A673 (cell line): Measurements from ENCODE around the gene VWF. TPM values are rescaled to one million over a fixed set of nuclear protein-coding genes. Genes with fewer than 3 reads are reported as not detected.

Experiments
- BruUV-seq: library from RNA; stranded (reverse); fragments of 400-500 nt; replicated peaks from 2 replicates; lab custom pipeline; 2021; lab: Mats Ljungman, UMichigan
- CTCF ChIA-PET: fragments of 300-600 bp; sonication (Branson Sonifier 250); formaldehyde crosslinking; loops from one replicate; lab custom pipeline; 2022; ENCODE audit warnings: antibody characterized with exemption; lab: Charles Lee
- POLR2A ChIA-PET: fragments of 300-600 bp; sonication (Branson Sonifier 250); formaldehyde crosslinking; loops from one replicate; lab custom pipeline; 2022; ENCODE audit warnings: antibody characterized with exemption; ENCODE audit not compliant: low non-redundant PET; lab: Charles Lee
- DNase-seq: peaks from one replicate; pipeline ENCODE4 v3.0.0-alpha.2; 2015; ENCODE audit warnings: low spot score
- H3K27ac ChIP-seq: fragments of 200-600 bp; sonication (generic); 2 replicates; pipeline ENCODE4 v1.5.1; 2016; ENCODE audit warnings: mixed run types, low read depth, mild to moderate bottlenecking, mixed read lengths, antibody characterized with exemption, low read length; ENCODE audit not compliant: poor library complexity, severe bottlenecking
- H3K27me3 ChIP-seq: fragments of 200-600 bp; sonication (generic); replicated peaks from 2 replicates; pipeline ENCODE4 v1.6.1; 2017; ENCODE audit warnings: mixed run types, low read depth, mild to moderate bottlenecking, mixed read lengths, antibody characterized with exemption, low read length; ENCODE audit not compliant: insufficient read depth, poor library complexity
- H3K36me3 ChIP-seq: fragments of 200-600 bp; sonication (generic); 2 replicates; pipeline ENCODE4 v1.6.1; 2016; ENCODE audit warnings: mixed run types, mild to moderate bottlenecking, mixed read lengths, antibody characterized with exemption, low read length; ENCODE audit not compliant: insufficient read depth, poor library complexity, severe bottlenecking
- H3K4me1 ChIP-seq: fragments of 200-600 bp; sonication (generic); 2 replicates; pipeline ENCODE4 v1.6.1; 2017; ENCODE audit warnings: mixed run types, mild to moderate bottlenecking, mixed read lengths, antibody characterized with exemption, low read length; ENCODE audit not compliant: insufficient read depth, poor library complexity, severe bottlenecking
- H3K4me3 ChIP-seq: fragments of 200-600 bp; sonication (generic); 2 replicates; pipeline ENCODE4 v1.5.1; 2016; ENCODE audit warnings: low read depth, mixed run types, mild to moderate bottlenecking, mixed read lengths, low read length; ENCODE audit not compliant: poor library complexity, severe bottlenecking
- H3K9me3 ChIP-seq: fragments of 200-600 bp; sonication (generic); 2 replicates; pipeline ENCODE4 v1.6.1; 2016; ENCODE audit warnings: mixed run types, low read depth, mild to moderate bottlenecking, mixed read lengths, antibody characterized with exemption, low read length; ENCODE audit not compliant: poor library complexity, severe bottlenecking
- EZH2 ChIP-seq: fragments of 200-600 bp; sonication (generic); IDR thresholded peaks from 2 replicates; pipeline ENCODE4 v1.6.1; 2017; ENCODE audit warnings: borderline replicate concordance, low read depth, mild to moderate bottlenecking, mixed read lengths, antibody characterized with exemption, low read length; ENCODE audit not compliant: poor library complexity, severe bottlenecking
- intact Hi-C: fragments of 100-400 bp; cut with micrococcal nuclease; formaldehyde crosslinking; loops from one replicate; pipeline ENCODE4 v1.10.0; 2022; ENCODE audit not compliant: unreplicated experiment
- total RNA-seq: library from RNA; stranded (reverse); gene quantifications from 2 replicates; pipeline ENCODE4 v1.2.3, GENCODE V29; 2021
- TF ChIP-seq, protein P1 (sequence below): fragments of 300-800, 200-600 bp; sonication (generic); conservative IDR thresholded peaks from 2 replicates; pipeline ENCODE4 v1.5.1; 2017; ENCODE audit warnings: low read depth, mild to moderate bottlenecking, antibody characterized with exemption, low read length, moderate library complexity, mixed read lengths

The VWF gene
- total RNA-seq, 1 experiment from 2014 or later: not detected

DNA sequence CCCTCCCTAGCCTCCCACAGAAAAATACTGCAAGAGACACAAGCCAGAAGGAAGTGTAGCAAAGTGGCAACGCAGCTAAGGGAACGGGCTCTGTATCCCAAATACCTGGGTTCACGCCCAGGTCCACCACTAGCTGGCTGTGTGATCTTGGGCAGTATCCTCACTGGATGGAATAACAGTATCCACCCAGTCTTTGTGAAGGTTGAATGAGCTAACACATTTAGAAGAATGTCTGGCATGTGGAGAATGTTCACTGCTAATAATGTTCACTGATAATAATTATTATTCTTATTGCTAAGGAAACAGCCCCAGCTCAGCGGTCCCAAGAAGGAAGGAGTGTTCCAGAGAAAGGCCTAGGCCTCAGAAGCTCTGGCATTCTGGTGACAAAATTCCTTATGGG, 70.9 kb downstream of the VWF start:
- no peak overlapping the region for H3K4me3 ChIP-seq
- H3K9me3 ChIP-seq: no peaks in the 10 kb centered on the region
- no peaks in the 10 kb centered on the region for H3K27me3 ChIP-seq
- H3K27ac ChIP-seq: no peak overlapping the region
- intact Hi-C loops: no loop called here
- no peak for DNase-seq
- H3K36me3 ChIP-seq: no peaks in the 10 kb centered on the region
- H3K4me1 ChIP-seq: no peaks in the 10 kb centered on the region
- BruUV-seq: no TSS peak
- no peak for TF ChIP-seq EZH2
- TF ChIP-seq, protein P1, sequence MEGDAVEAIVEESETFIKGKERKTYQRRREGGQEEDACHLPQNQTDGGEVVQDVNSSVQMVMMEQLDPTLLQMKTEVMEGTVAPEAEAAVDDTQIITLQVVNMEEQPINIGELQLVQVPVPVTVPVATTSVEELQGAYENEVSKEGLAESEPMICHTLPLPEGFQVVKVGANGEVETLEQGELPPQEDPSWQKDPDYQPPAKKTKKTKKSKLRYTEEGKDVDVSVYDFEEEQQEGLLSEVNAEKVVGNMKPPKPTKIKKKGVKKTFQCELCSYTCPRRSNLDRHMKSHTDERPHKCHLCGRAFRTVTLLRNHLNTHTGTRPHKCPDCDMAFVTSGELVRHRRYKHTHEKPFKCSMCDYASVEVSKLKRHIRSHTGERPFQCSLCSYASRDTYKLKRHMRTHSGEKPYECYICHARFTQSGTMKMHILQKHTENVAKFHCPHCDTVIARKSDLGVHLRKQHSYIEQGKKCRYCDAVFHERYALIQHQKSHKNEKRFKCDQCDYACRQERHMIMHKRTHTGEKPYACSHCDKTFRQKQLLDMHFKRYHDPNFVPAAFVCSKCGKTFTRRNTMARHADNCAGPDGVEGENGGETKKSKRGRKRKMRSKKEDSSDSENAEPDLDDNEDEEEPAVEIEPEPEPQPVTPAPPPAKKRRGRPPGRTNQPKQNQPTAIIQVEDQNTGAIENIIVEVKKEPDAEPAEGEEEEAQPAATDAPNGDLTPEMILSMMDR: no peak
- POLR2A ChIA-PET: no interaction called here
- CTCF ChIA-PET: interaction anchor here (0.5 to 1.7 kb wide), 2 partner anchors 67 to 231 kb away, joined by 3 read pairs; no protein-coding TSS in a partner anchor

DNA sequence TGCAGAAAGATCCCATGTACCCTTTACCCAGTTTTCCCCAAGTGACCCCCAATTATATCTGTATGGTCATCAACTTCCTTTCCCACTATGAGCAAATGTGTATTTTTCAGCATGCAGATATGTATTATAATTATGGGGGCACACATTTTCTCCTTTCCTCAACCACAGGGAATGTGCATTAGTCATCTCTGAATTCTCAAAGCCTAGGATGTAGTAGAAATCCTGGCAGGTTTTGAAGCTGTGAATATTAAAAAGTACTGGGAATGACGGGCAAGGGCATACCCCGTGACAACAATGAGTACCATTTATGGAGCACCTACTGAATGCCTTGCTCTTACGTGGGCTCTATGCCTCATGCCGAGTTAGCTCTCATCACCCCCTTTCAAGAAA, 71.5 kb downstream of the VWF start:
- Histone ChIP-seq H3K27me3 (no peaks in the 10 kb centered on the region), H3K36me3 (no peaks in the 10 kb centered on the region), H3K4me1 (no peaks in the 10 kb centered on the region), H3K4me3 (no peak overlapping the region), H3K27ac (no peak overlapping the region), H3K9me3 (no peaks in the 10 kb centered on the region)
- TF ChIP-seq, protein P1: no peak
- TF ChIP-seq EZH2: no peak
- BruUV-seq: no TSS peak
- intact Hi-C loops: no loop called here
- POLR2A ChIA-PET: no interaction called here
- CTCF ChIA-PET: no interaction called here
- DNase-seq: no peak

DNA sequence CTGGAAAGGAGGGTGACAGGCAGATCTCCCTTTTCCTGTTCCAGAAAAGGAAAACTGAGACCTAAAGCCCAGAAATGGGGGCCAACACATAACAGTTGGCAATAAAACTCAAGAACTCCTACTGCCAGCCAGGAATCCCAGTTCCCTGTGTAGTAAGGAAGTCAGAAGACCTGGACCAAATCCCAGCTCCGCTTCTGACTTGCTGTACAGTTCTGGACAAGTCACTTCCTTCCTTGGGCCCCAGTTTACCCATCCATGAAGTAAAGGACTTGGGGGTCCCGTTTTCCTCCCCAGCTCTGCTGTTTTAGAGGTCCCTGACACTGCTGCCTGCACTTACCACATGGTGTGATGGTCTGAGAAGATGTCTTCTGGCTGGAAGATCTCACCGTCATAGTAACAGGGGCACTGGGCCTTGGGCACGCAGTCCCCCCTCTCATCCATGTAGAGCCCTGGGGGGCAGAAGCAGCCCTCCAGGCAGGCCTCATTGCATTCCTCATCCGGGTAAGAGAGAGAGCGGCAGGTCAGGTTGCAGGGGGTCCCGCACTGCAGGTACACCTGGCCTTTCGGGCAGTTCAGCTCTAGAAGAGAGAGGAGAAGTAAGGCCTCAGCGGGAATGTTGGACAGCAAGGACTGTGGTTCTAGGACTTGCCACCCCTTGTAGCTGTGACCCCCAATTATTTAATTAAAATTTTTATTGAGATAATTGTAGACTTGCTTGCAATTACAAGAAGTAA, 72.1 kb downstream of the VWF start:
- no peak overlapping the region for H3K4me3 ChIP-seq
- CTCF ChIA-PET: interaction anchor here (0.6 kb wide), 1 partner anchor 226 kb away, joined by 12 read pairs; no protein-coding TSS in a partner anchor
- no peaks in the 10 kb centered on the region for H3K36me3 ChIP-seq
- H3K27ac ChIP-seq: no peak overlapping the region
- BruUV-seq: no TSS peak
- POLR2A ChIA-PET: no interaction called here
- TF ChIP-seq, protein P1: no peak
- TF ChIP-seq EZH2: no peak
- DNase-seq: no peak
- intact Hi-C loops: no loop called here
- H3K27me3 ChIP-seq: no peaks in the 10 kb centered on the region
- no peaks in the 10 kb centered on the region for H3K4me1 ChIP-seq
- no peaks in the 10 kb centered on the region for H3K9me3 ChIP-seq
